ENCODE data around the gene MACROD2.

MACROD2 gene

GRCh38 chr20:14782731-14783130 lies 787.4 kb downstream of the MACROD2 start:
- no peak for DNase-seq

DNA sequence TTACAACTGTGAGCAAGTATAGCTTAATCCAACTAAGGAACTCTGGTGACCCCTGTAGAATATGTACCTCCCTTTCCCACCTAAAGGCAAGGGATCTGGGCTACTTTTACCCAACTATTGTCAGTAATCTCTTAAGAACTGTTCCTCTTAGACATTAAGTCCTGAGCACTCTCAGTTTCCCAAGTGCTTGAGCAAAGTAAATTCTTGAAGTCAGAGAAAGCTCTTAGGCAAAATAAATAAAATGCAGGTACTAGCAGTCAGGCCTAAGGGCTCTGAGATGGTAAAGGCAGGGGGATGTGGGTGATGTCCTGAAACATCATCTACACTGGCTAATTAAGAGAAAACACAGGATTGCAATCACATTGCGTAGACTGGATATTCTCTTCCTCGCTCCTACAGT lies 788.5 kb downstream of the MACROD2 start:
- DNase-seq, result no peak

DNA sequence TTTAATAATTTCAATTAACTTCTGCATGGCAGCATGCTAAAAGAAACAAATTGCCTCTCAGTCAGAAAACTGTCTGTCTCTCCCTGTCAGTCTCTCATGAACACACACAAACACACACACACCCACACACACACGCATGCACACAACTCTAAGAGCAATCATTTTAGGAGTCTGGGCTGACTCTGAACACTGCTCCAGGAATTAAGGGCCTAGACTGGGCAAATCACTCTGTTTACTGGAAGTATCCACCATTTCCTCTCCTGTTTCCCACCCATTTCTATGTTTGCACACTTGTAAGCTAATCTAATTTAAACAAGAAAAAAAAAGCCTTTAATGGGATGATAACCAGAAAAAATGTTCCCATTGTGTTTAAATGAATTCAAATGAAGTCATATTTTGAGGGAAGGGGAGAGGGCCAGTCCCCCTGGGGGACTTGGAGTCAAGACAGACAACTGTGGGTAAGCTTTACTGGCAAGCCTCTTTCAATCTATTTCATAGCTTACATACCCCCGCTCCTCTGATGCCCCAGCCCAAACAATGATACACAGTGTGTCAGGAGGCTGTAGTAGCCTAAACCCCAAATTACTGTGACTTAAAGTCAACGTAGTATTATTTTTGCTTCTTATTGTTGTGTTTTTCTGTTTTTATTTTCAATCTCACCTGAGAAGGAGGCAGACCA lies 789.9 kb downstream of the MACROD2 start:
- DNase-seq, result no peak

DNA sequence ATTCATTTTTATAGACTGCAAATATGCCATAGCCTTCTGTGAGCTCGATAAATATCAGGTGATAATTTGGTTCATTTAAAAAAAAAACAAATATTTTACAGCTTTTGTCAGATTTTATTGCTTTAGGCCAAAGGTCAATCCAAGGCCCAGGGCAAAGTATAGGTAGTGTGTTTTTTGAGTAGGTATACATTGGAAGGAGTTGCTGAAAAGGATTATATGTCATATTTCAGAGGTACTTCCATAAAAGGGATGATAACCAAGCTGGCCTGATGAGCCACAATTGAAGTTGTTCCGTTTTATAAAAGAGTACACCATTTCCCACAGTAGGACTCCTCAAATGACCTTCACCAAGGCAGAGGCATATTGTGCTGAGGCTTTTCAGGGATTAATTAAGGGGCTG lies 794.9 kb downstream of the MACROD2 start:
- no peak for DNase-seq

- no peak for DNase-seq
Observed at GRCh38 chr20:14790771-14791620, 795.7 kb downstream of the MACROD2 start.

DNA sequence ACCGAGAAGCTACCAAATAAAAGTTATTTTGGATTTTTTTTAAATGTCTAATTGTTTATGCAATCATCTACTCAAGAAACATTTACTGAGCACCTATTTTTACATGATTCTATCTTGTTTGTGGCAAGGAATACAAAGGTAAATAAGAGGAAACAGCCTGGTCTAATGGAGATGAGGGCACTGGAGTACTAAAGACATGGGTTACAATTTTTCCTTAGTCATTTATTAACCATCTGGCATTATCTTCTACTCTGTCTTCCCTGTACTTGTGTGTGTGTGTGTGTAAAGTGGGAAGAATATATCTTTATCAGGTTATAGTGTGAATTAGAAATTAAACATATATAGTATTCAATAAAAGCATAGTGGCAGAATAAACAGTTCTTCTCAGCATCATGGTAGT lies 797.6 kb downstream of the MACROD2 start:
- DNase-seq, result no peak

DNA sequence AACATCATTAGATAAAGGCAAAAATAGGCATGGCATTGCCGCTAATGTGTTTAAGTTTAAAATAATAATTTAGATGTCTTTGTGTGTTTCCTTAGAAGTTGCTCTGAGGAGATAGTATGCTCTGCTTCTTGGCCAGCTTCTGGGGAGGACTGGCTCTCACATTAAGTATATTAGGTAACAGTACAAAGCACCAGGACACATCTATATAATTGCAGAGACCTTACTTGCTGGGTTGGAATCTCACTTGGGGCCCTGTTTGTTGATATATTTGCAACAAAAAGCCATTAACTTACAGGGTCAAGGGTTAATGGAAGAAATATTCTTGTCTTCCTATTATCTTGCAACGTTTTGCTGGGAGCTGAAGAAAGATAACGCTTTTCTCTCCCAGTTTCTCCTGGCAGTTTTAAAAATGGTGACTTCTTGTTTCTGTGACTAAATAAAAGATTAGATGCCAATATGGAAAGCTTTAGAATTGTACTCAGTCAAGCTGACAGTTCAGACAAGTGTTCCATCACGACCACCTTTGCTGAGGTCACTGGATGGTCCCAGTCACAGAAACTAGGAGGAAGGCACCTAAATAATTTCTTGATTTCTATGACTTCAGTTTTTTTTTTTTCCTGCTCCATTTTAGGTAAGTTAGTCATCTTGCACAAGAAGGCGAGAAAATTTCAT lies 804.4 kb downstream of the MACROD2 start:
- DNase-seq, result no peak

GRCh38 chr20:14800707-14801425 lies 805.5 kb downstream of the MACROD2 start:
- no peak for DNase-seq

GRCh38 chr20:14801591-14802325 lies 806.4 kb downstream of the MACROD2 start:
- DNase-seq, result no peak

GRCh38 chr20:14807224-14807623 lies 811.9 kb downstream of the MACROD2 start:
- DNase-seq, result no peak

DNA sequence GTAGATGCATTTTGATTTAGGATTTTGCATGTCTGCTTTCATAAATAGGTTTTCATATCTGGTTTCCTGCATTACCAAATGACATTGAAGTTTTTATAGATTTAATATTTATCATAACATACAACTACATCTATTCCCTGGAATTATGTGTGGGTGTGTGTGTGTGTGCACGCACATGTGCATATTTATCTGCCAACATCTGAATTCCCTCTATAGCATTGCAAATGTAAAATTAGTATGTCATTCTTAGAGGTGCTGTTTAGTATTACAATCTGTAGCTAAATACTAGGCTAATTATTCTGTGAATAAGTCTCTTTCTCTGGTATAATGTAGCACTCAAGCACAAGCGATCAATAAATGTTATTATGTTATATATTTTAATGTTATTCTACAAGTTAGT lies 820.0 kb downstream of the MACROD2 start:
- DNase-seq, result no peak

- no peak for DNase-seq
Observed at GRCh38 chr20:14816471-14816870, 821.2 kb downstream of the MACROD2 start.

DNA sequence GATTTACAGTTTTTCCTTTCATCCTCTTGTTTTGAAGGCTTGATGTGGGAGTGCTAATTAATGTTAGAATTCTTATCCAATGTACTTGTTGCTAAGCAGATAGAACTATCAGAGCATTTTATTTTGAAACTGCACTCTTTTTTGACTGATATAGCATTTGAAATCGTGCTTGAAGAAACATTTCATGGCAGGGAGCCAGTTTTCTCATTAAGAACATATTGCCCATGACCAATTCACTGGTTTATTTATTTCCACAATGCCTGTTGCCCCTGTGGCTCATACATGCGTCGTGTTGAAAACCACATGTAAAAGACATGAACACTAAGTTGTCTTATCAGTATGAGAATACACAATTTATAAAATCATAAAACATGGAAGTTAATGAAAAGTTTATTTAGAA lies 821.8 kb downstream of the MACROD2 start:
- DNase-seq, result no peak

DNA sequence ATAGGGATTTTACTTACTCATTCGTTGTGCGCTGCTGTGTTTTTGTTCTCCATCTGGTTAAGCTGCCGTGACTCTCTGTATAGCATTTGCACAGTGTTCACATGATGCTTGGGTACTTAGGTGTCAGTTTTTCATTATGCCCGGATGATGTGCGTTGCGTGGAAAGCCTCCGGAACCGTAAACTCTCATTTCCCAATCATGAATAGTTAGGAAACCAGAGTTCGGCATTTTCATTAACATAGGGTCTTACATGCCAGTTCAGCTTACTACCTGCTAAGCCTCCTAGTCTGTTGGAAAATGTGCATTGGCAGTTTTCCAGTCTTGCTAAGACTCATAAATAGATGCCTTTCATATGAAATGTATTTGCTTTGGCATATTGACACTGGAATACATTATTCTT lies 825.5 kb downstream of the MACROD2 start:
- DNase-seq, result no peak

GRCh38 chr20:14821251-14821650 lies 825.9 kb downstream of the MACROD2 start:
- no peak for DNase-seq

- no peak for DNase-seq
Observed at GRCh38 chr20:14824996-14825395, 829.7 kb downstream of the MACROD2 start.

DNA sequence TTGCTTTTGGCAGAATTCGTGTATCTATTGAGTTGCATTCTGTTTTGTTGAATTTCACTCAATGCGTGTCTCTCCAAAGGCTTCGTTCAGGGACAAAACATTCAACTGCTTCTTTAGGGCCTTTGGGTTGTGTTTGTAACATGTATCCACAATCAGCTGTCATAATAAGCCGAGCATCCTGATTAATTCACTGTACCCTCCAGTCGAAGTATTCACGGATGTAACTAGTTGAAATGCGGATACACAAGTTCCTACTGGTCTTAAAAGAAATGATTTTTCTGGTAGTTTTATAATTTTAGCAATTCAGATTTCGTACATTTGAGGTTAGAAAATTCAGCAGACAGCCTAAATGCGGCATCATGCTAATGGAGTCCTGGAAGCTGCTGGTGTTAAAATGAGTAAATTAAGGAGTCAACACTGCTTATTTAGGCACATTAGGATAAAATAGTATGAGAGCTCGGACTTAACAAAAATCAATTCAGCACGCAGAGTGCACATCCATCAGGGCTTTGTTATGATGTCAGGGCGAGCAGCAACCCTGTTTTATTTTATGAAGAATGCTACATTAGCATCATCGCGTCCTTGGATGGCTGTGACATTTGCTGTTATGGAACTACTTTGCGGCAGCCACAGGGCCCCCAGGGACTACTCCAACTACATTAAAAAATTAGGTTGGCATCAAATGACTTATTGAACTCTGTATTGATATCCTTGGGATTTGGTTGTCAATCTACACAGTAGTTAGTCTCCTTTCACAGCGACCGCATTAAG lies 831.4 kb downstream of the MACROD2 start:
- DNase-seq, result no peak

DNA sequence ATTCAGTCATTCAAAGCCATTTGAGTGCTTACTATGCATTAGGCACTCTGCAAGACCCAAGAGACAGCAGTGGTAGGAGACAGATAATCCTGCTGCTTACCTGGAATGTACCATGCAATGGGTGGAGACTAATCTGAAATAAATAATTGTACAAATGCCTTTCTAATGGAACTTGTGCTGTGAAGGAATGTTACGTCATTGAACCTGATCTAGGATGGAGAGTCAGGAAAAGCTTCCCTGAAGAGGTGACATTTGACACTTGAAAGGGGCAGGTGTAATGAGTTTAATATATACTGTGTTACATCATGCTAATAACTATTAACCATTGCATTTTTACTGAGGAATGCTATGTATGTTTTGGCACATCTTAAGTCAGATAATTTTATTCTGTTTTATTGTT lies 833.1 kb downstream of the MACROD2 start:
- DNase-seq, result no peak

GRCh38 chr20:14829906-14830305 lies 834.6 kb downstream of the MACROD2 start:
- DNase-seq, result no peak

DNA sequence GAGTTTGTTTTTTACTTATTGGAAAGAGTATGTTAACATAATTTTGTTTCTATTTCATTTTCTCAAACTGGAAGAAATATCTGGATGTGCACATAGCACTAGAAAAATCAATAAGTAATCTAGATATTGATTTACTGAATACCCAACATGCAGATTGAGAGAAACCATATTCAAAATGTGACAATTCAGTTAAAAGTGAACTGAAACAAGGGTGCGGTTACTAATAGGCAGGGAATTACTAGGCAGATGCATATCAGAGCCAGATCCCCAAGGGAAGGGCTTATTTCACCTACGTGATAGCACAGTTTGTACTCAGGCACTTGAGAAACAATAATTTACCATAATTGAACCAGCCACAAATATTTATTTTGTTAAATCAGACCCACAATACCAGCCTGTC lies 835.1 kb downstream of the MACROD2 start:
- DNase-seq, result no peak

GRCh38 chr20:14830899-14831298 lies 835.6 kb downstream of the MACROD2 start:
- no peak for DNase-seq

DNA sequence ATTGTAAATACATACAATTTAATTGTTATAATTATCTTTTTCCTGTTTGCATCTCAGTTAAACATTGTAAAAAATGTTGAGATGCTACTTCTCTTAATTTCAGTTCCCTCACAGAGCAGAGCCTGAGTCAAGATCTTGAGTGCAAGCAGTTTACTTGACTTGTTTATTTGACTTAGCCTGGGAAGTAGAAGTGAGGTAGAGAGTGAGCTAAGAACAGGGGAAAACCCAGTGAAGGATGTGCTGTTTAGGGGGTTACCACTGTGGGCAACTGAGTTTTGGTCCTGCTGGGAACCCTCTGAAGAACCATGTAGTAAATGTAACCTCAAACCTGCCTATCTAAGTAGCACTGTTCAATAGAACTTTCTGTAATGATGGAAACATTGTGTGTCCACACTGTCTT lies 837.3 kb downstream of the MACROD2 start:
- DNase-seq, result no peak

Data from activated effector memory CD4-positive, alpha-beta T cell treated with anti-CD3 and anti-CD28 coated beads, Interleukin-2, amount 50 U/mL, for 16 hours (primary cell).